Measurements from ENCODE around the gene CENPX. TPM values are rescaled to one million over a fixed set of nuclear protein-coding genes. Genes with fewer than 3 reads are reported as not detected.

Gene CENPX
- total RNA-seq, 1 donor: 18.8 TPM

- peak; percentile 83 for DNase-seq (ENCODE audit: insufficient read length, low spot score, missing footprints)
- TF ChIP-seq CTCF (IDR thresholded peaks at IDR 0.05; ENCODE audit: extremely low read depth, low read depth, low read length): no peak
- H3K9me3 ChIP-seq (ENCODE audit: low read depth, low read length): no peaks in the 10 kb centered on the region
- H3K4me3 ChIP-seq (ENCODE audit: insufficient read depth, low read length): no peak overlapping the region
- H3K4me2 ChIP-seq (ENCODE audit: insufficient read depth, low read length): no peak overlapping the region
- H3K27me3 ChIP-seq (ENCODE audit: insufficient read depth, low read length): no peaks in the 10 kb centered on the region
- no peak overlapping the region for H3K27ac ChIP-seq (ENCODE audit: low read depth, low read length)
- H3K79me2 ChIP-seq (ENCODE audit: insufficient read depth, low read length): peaks cover 32% of the 10 kb centered on the region
- H3K36me3 ChIP-seq (ENCODE audit: insufficient read depth, low read length): peaks cover 42% of the 10 kb centered on the region
- H3K4me1 ChIP-seq (ENCODE audit: insufficient read depth, low read length): peaks cover 17% of the 10 kb centered on the region
- peaks cover 7% of the 10 kb centered on the region for H4K20me1 ChIP-seq (ENCODE audit: insufficient read depth, low read length)
- H2AFZ ChIP-seq (ENCODE audit: low read length): no peak overlapping the region
Measured at GRCh38 chr17:82062076-82062983, 39.7 kb upstream of the CENPX start.

GRCh38 chr17:82061047-82061925 is 38.6 kb upstream of the CENPX start:
- no peak for TF ChIP-seq CTCF (IDR thresholded peaks at IDR 0.05; ENCODE audit: extremely low read depth, low read depth, low read length)
- Histone ChIP-seq H3K27ac (ENCODE audit: low read depth, low read length) (no peak overlapping the region), H2AFZ (ENCODE audit: low read length) (no peak overlapping the region), H3K4me1 (ENCODE audit: insufficient read depth, low read length) (peaks cover 15% of the 10 kb centered on the region), H3K4me2 (ENCODE audit: insufficient read depth, low read length) (no peak overlapping the region), H3K27me3 (ENCODE audit: insufficient read depth, low read length) (no peaks in the 10 kb centered on the region), H3K9me3 (ENCODE audit: low read depth, low read length) (no peaks in the 10 kb centered on the region), H3K36me3 (ENCODE audit: insufficient read depth, low read length) (peaks cover 42% of the 10 kb centered on the region), H3K79me2 (ENCODE audit: insufficient read depth, low read length) (peaks cover 30% of the 10 kb centered on the region), H4K20me1 (ENCODE audit: insufficient read depth, low read length) (peaks cover 7% of the 10 kb centered on the region), H3K4me3 (ENCODE audit: insufficient read depth, low read length) (no peak overlapping the region)
- peak; percentile 86 for DNase-seq (ENCODE audit: insufficient read length, low spot score, missing footprints)

- H3K79me2 ChIP-seq (ENCODE audit: insufficient read depth, low read length): peaks cover 23% of the 10 kb centered on the region
- TF ChIP-seq CTCF (IDR thresholded peaks at IDR 0.05; ENCODE audit: extremely low read depth, low read depth, low read length): no peak
- peaks cover 10% of the 10 kb centered on the region for H3K4me1 ChIP-seq (ENCODE audit: insufficient read depth, low read length)
- H3K4me3 ChIP-seq (ENCODE audit: insufficient read depth, low read length): no peak overlapping the region
- no peak overlapping the region for H3K27ac ChIP-seq (ENCODE audit: low read depth, low read length)
- no peaks in the 10 kb centered on the region for H3K9me3 ChIP-seq (ENCODE audit: low read depth, low read length)
- H3K36me3 ChIP-seq (ENCODE audit: insufficient read depth, low read length): peaks cover 42% of the 10 kb centered on the region
- peaks cover 7% of the 10 kb centered on the region for H4K20me1 ChIP-seq (ENCODE audit: insufficient read depth, low read length)
- H2AFZ ChIP-seq (ENCODE audit: low read length): no peak overlapping the region
- peak; percentile 75 for DNase-seq (ENCODE audit: insufficient read length, low spot score, missing footprints)
- H3K4me2 ChIP-seq (ENCODE audit: insufficient read depth, low read length): no peak overlapping the region
- no peaks in the 10 kb centered on the region for H3K27me3 ChIP-seq (ENCODE audit: insufficient read depth, low read length)
Measured at GRCh38 chr17:82060614-82061013, 37.9 kb upstream of the CENPX start.

- H3K27ac ChIP-seq (ENCODE audit: low read depth, low read length): no peak overlapping the region
- peaks cover 8% of the 10 kb centered on the region for H3K4me1 ChIP-seq (ENCODE audit: insufficient read depth, low read length)
- peaks cover 19% of the 10 kb centered on the region for H3K79me2 ChIP-seq (ENCODE audit: insufficient read depth, low read length)
- H3K4me3 ChIP-seq (ENCODE audit: insufficient read depth, low read length): no peak overlapping the region
- H3K36me3 ChIP-seq (ENCODE audit: insufficient read depth, low read length): peaks cover 44% of the 10 kb centered on the region
- H2AFZ ChIP-seq (ENCODE audit: low read length): no peak overlapping the region
- peaks cover 7% of the 10 kb centered on the region for H4K20me1 ChIP-seq (ENCODE audit: insufficient read depth, low read length)
- peak; percentile 73 for DNase-seq (ENCODE audit: insufficient read length, low spot score, missing footprints)
- H3K9me3 ChIP-seq (ENCODE audit: low read depth, low read length): no peaks in the 10 kb centered on the region
- no peak overlapping the region for H3K4me2 ChIP-seq (ENCODE audit: insufficient read depth, low read length)
- H3K27me3 ChIP-seq (ENCODE audit: insufficient read depth, low read length): no peaks in the 10 kb centered on the region
- no peak for TF ChIP-seq CTCF (IDR thresholded peaks at IDR 0.05; ENCODE audit: extremely low read depth, low read depth, low read length)
Measured at GRCh38 chr17:82060001-82060380, 37.3 kb upstream of the CENPX start.

Data from osteoblast (primary cell).